ENCODE results near the gene HIVEP1.
"Not testable (repeated sequence)": the region's sequence is repeated elsewhere in the genome, so short reads cannot be mapped to it uniquely, and the experiment has no call there.

Gene HIVEP1

DNA sequence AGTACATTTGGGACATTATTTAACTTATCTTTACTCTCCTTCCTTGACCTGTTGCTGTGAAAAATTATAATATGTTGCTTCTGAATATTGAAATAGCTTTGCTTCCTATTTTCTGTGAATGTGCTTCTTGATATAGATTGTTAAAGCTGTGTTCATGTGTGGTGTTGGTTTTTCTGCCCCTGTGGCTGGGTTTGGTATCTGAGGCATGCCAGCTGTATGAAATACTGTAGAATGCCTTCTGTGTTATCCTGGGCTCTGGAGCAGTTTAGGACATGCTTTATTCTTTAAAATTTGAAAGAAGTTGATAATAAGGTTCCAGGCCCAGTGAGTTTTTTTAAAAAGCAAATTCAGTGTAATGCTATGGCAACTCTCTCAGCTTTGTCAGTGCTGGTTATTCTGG lies 71.7 kb downstream of the HIVEP1 start:
- DNase-seq (ENCODE audit: low read depth in 3 of 3), result no peak

DNA sequence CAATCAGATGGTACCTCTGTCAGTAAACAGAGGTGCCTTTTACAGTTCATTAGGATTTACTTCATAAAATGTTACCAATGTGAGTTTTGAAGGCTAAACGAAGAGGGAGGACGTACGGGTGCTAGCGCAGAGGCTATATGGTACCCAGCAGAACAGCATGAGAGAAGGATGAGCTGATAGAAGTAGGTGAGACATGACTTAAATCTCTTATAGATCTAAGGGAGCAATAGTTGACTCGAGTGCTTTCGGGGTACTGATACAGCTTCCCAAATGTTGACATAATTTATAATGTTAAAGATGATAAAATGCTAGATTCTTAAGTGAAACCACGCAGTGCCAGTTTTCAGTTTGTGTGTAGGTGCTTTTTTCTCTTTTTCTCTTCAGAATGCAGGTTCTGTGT lies 72.6 kb downstream of the HIVEP1 start:
- no peak for DNase-seq (ENCODE audit: low read depth in 3 of 3)

- no peak for DNase-seq (ENCODE audit: low read depth in 3 of 3)
Observed at GRCh38 chr6:12088531-12088930, 76.4 kb downstream of the HIVEP1 start.

- no peak for DNase-seq (ENCODE audit: low read depth in 3 of 3)
Observed at GRCh38 chr6:12090714-12091113, 78.6 kb downstream of the HIVEP1 start.

- no peak for DNase-seq (ENCODE audit: low read depth in 3 of 3)
Observed at GRCh38 chr6:12092762-12093161, 80.7 kb downstream of the HIVEP1 start.

DNA sequence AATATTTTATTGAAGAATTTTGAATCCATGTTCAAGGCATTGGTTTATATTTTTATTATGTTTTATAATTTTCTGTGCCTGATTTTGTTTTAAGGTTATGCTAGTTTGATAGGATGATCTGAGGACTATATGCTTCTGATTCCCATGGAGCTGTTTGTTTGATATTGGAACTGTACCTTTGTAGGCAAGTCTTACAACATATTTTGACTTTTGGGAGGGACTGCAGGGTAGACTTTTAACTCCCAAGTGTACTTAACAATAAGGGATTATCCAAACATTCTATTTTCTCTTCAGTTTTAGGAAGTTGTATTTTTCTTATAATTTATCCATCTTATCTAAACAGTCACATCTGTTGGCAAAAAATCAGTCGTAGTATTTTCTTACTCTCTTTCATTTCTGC lies 82.6 kb downstream of the HIVEP1 start:
- no peak for DNase-seq (ENCODE audit: low read depth in 3 of 3)

- no peak for DNase-seq (ENCODE audit: low read depth in 3 of 3)
Observed at GRCh38 chr6:12096342-12096741, 84.2 kb downstream of the HIVEP1 start.

- no peak for DNase-seq (ENCODE audit: low read depth in 3 of 3)
Observed at GRCh38 chr6:12097791-12098190, 85.7 kb downstream of the HIVEP1 start.

GRCh38 chr6:12099623-12100338 lies 87.7 kb downstream of the HIVEP1 start:
- no peak for DNase-seq (ENCODE audit: low read depth in 3 of 3)

DNA sequence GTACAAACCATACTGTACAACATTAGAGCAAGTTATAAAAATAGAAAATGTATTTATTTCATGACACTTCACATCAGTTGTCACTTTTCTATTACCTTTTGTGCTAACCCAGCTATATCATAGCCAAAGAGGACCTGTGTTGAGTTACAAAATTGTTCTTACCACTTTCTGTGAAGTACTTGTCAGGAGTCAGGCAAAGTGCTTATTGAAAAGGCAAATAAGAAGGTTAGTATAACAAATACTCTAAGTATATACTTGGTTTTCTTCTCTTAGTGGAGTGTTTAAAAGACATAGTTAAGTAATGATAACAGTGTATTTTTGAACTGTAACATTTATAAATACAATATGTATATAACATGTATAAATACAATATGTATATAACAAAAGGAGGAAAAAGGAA lies 88.9 kb downstream of the HIVEP1 start:
- no peak for DNase-seq (ENCODE audit: low read depth in 3 of 3)

DNA sequence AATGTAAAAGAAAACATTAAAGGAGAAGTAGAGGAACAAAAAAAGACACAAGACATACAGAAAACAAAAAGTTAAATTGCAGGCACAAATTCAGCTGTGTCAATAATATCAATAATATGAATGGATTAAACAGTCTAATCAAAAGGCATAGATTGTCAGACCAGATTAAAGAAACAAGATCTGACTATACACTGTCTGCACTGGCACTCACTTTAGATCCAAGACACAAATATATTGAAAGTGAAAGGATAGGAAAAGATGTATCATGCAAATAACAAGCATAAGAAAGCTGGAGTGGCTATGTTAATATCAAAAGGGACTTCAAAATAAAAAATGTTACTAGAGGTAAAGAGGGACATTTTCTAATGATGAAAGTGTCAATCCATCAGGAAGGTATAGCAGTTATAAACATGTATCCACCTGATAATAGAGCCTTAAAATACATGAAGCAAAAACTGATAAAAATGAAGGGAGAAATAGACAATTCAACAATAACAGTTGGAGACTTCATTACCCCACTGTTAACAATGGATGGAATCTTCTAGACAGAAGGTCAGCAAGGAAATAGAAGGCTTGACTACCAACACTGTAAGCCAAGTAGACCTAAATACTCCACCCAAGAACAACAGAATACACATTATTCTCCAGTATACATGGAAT lies 89.7 kb downstream of the HIVEP1 start:
- DNase-seq (ENCODE audit: low read depth in 3 of 3), result no peak

- no peak for DNase-seq (ENCODE audit: low read depth in 3 of 3)
Observed at GRCh38 chr6:12102350-12102749, 90.2 kb downstream of the HIVEP1 start.

DNA sequence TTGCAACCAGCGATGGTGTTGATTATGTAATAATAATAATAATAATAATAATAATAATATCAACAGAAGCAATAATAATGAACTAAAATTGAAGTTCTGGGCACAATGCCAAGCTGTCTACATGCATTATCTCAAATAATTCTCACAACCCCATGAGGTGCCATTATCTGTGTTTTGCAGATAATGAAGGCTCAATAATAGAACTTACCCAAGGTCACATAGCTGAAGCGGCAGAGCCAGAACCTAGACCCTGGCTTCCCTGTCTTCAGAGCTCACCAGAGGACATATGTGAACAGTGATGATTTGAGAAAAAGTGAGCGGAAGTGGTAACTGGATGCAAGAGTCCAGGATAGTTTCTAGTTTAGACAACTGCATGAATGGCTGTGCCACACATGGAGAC lies 91.0 kb downstream of the HIVEP1 start:
- no peak for DNase-seq (ENCODE audit: low read depth in 3 of 3)

DNA sequence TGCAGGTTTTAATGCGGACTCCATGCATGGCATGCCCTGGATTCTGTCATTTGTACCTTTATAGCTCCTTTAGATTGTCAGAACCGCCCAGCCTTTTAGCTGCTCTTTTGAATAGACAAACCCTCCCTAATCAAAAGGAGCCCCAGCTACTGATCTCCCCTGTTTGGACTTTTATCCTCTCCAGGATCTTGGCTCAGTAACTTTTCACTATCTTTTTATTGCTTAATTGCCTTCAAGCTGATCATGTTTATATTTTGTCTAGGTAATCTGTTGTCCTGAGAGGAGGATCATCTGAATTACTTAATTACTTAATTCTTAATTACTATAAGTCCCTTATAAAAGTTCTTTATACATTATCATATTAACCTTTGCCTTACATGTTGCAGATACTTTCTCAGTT lies 93.2 kb downstream of the HIVEP1 start:
- DNase-seq (ENCODE audit: low read depth in 3 of 3), result no peak

DNA sequence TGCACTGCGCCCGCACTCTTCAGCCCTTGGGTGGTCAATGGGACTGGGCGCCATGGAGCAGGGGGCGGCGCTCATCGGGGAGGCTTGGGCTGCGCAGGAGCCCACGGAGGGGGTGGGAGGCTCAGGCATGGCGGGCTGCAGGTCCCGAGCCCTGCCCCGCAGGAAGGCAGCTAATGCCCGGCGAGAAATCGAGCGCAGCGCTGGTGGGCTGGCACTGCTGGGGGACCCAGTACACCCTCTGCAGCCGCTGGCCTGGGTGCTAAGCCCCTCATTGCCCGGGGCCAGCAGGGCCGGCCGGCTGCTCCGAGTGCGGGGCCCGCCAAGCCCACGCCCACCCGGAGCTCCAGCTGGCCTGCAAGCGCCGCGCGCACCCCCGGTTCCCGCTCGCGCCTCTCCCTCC lies 96.3 kb downstream of the HIVEP1 start:
- not testable (repeated sequence) for DNase-seq (ENCODE audit: low read depth in 3 of 3)

DNA sequence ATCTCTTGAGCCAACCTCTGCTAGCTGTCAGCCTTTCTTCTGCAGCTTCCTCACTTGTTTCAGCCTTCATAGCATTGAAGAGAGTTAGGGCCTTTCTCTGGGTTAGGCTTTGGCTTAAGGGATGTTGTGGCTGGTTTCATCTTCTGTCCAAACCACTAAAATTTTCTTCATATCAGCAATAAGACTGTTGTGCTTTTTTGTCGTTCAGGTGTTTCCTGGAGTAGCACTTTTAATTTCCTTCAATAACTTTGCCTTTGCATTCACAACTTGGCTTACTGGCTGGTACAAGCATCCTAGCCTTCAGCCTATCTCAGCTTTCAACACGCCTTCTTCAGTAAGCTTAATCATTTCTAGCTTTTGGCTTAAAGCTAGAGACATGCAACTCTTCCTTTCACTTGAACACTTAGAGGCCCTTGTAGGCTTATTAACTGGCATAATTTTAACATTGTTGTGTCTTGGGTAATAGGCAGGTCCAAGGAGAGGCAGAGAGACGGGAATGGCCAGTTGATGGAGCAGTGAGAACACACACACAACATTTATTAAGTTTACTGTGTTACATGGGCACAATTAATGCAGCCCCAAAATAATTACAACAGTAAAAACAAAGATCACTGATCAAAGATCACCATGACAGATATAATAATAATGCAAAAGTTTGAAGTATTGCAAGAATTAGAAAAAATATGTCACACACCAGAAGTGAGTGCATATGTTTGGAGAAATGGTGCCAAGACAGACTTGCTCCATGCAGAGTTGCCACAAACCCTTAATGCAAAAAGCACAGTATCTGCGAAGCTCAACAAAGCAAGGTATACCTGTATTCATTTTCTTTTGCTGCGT lies 98.6 kb downstream of the HIVEP1 start:
- no peak for DNase-seq (ENCODE audit: low read depth in 3 of 3)

DNA sequence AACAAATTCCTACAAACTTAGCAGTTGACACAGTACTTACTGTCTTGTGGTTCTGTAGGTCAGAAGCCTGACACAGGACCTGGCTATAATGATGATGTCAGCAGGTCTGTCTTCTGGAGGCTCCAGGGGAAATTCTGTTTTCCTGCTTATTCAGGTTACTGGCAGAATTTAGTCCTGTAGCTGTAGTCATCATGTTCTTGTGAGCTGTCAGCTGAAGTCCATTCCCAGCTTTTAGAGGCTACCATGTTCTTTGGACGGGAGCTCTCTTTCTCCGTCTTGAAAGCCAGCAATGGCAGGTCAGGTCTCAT lies 99.2 kb downstream of the HIVEP1 start:
- no peak for DNase-seq (ENCODE audit: low read depth in 3 of 3)

DNA sequence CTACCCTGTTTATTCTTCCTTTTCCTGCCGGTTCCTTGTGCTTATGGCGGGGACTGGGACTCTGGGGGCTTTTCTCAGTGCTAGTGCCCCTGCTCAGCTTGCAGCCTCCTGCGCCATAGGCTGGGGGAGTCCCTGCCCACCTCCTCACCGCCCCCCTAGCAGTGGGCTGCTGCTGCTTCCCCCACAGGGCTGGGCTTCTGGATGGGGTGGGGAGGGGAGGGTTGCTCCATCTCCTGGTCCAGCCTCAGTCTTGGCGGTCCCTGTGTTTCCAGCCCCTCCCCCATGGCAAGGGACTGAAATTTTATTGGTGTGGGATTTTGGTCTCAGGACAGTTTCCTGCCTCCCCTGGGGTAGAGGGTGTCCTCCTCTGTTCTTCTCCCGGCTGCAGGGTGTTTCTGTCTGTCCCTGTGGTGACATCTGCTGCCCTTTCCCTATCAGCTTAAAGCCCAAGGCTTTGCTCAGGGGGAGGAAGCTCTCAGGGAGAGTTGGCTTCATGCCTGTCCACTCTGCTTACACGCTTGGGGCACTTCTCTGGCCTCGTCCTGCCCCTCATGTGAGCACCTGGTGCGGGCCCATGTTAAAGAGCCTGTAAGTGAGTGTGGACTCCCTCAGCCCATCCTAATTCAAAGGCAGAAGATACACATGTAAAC lies 100.6 kb downstream of the HIVEP1 start:
- DNase-seq (ENCODE audit: low read depth in 3 of 3), result no peak

DNA sequence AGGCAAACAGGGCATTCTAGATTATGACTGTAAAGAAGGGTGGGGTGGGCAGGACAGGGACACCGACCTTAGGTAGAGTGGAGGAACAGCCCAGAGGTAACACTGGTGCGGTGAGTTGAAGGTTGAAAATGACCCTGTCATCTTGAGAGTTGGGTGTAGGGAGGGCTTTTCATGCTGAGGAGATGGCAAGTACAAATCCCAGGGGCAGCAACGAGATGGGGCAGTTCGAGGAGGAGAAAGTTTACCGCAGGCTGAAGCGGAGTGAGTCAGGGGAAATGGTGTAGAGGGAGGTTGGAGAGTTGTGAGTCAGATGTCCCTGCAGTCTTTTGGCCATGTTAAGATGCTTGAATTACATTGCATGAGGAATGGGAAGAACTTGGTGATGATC lies 101.1 kb downstream of the HIVEP1 start:
- DNase-seq (ENCODE audit: low read depth in 3 of 3), result peak in 2 of 3 donors; percentile 1 to 16

- no peak for DNase-seq (ENCODE audit: low read depth in 3 of 3)
Observed at GRCh38 chr6:12114055-12114503, 102.0 kb downstream of the HIVEP1 start.

- DNase-seq (ENCODE audit: low read depth in 3 of 3), result no peak
Observed at GRCh38 chr6:12115001-12115400, 102.9 kb downstream of the HIVEP1 start.

DNA sequence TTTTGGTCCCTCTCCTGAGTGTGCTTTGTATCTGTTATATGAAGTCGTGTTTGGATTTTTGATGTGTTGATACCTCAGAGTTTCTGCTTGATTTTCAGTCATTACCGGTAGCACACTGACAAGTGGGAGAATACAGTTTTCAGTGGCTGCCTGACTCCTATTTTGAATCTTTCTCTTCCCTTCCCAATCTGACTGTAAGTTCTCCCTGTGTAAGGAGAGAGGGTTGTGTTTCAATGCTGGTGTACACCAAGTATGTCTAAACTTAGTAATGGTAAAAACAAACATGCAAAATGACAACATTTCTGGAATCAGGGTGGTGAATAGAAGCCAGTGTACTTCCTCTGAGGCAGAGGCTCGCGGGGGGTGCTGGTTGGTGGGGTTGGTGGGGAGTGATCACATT lies 103.4 kb downstream of the HIVEP1 start:
- no peak for DNase-seq (ENCODE audit: low read depth in 3 of 3)
